ENCODE results near the gene NCL. TPM values are rescaled to one million over a fixed set of nuclear protein-coding genes. Genes with fewer than 3 reads are reported as not detected.
"Not testable (repeated sequence)": the region's sequence is repeated elsewhere in the genome, so short reads cannot be mapped to it uniquely, and the experiment has no call there.

NCL gene
- polyA plus RNA-seq, 4 donors: 959 to 1,164 (median 1,129) TPM

- no peak for DNase-seq (ENCODE audit: low read depth in 4 of 4, low spot score in 3 of 4)
These were observed 53.8 kb downstream of the NCL start for GRCh38 chr2:231410293-231411004.

- DNase-seq (ENCODE audit: low read depth in 4 of 4, low spot score in 3 of 4): no peak
These were observed 54.5 kb downstream of the NCL start for GRCh38 chr2:231409776-231410175.

GRCh38 chr2:231408304-231408703, 56.0 kb downstream of the NCL start:
- not testable (repeated sequence) for DNase-seq (ENCODE audit: low read depth in 4 of 4, low spot score in 3 of 4)

GRCh38 chr2:231407686-231408085, 56.6 kb downstream of the NCL start:
- not testable (repeated sequence) for DNase-seq (ENCODE audit: low read depth in 4 of 4, low spot score in 3 of 4)

- DNase-seq (ENCODE audit: low read depth in 4 of 4, low spot score in 3 of 4): not testable (repeated sequence)
These were observed 58.5 kb downstream of the NCL start for GRCh38 chr2:231405601-231406367.

- not testable (repeated sequence) for DNase-seq (ENCODE audit: low read depth in 4 of 4, low spot score in 3 of 4)
These were observed 60.1 kb downstream of the NCL start for GRCh38 chr2:231404183-231404578.

Other genes with a start within 250 kb of the NCL start
- 1 to 10 TPM; 3.2 to 4.0 (median 3.5) TPM for gene B3GNT7, start 68.8 kb downstream of the NCL start, polyA plus RNA-seq (ENCODE audit: insufficient read length in 4 of 4)
- gene NMUR1, start 66.0 kb upstream of the NCL start, polyA plus RNA-seq (ENCODE audit: insufficient read length in 4 of 4): under 1 TPM; 0.51 to 0.98 (median 0.58) TPM
- not detected for gene TEX44, start 128.4 kb upstream of the NCL start, polyA plus RNA-seq (ENCODE audit: insufficient read length in 4 of 4)
- gene PTMA, start 244.0 kb upstream of the NCL start, polyA plus RNA-seq (ENCODE audit: insufficient read length in 4 of 4): 1,000 to 10,000 TPM; 2,018 to 2,241 (median 2,138) TPM

All from right renal pelvis (tissue), 4 donors.